ENCODE data around the gene SDR39U1.

SDR39U1 gene

GRCh38 chr14:24390701-24391468 is 51.7 kb downstream of the SDR39U1 start:
- DNase-seq (ENCODE audit: low spot score), result no peak

Data from AG08396 (cell line).